Measurements from ENCODE around the gene RPL34. TPM values are rescaled to one million over a fixed set of nuclear protein-coding genes. Genes with fewer than 3 reads are reported as not detected.

The RPL34 gene
- total and polyA plus RNA-seq, 12 donors, result 612 to 3,397 (median 687) TPM

DNA sequence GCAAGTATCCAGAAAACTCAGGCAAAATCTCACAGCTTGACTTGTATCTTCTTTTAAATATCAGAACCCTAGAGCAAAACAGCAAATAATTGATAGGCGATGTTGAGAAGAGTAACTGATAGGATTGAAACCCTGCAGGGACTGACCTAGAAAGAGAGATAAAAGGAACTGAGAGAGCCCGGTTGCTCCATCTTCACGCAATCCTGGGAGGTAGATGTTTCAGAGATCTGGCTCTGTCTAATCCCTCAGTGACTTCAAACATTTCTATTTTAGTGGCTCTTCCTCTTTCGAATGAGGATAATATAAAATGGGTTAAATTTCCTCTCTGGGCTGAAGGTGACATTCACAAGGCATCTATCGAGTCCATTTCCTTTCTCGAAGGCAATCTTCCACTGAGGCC is 39.3 kb upstream of the RPL34 start:
- no peak overlapping the region for H3K27ac ChIP-seq
- TF ChIP-seq CTCF (IDR thresholded peaks at IDR 0.05), result no peak
- DNase-seq (no peak), ATAC-seq (no peak)
- no peaks in the 10 kb centered on the region for H3K36me3 ChIP-seq
- H3K9me3 ChIP-seq, result no peaks in the 10 kb centered on the region
- intact Hi-C loops (cut with DNase I), result no loop called here
- WGBS, 2 donors, result 50 to 55% methylated on average over 6 of the region's 6 CpGs
- H3K4me1 ChIP-seq, result no peaks in the 10 kb centered on the region
- no peak overlapping the region for H3K4me3 ChIP-seq
- H3K27me3 ChIP-seq, result no peaks in the 10 kb centered on the region

GRCh38 chr4:108586778-108587177 is 33.6 kb upstream of the RPL34 start:
- intact Hi-C loops (cut with DNase I), result no loop called here
- H3K27ac ChIP-seq, result no peak overlapping the region
- H3K27me3 ChIP-seq, result no peaks in the 10 kb centered on the region
- ATAC-seq (no peak), DNase-seq (no peak)
- H3K4me3 ChIP-seq, result no peak overlapping the region
- no peak for TF ChIP-seq CTCF (IDR thresholded peaks at IDR 0.05)
- H3K9me3 ChIP-seq, result no peaks in the 10 kb centered on the region
- H3K4me1 ChIP-seq, result peaks cover 0 to under 1% (median 0%) of the 10 kb centered on the region in 9 donors
- no peaks in the 10 kb centered on the region for H3K36me3 ChIP-seq
- 43 to 46% methylated on average over 3 of the region's 3 CpGs for WGBS, 2 donors

- Histone ChIP-seq H3K36me3 (peaks cover 0 to 6% (median 0%) of the 10 kb centered on the region in 9 donors), H3K4me1 (peaks cover 0 to 9% (median 3%) of the 10 kb centered on the region in 9 donors), H3K4me3 (no peak overlapping the region), H3K27me3 (no peaks in the 10 kb centered on the region), H3K9me3 (no peaks in the 10 kb centered on the region), H3K27ac (no peak overlapping the region)
- intact Hi-C loops (cut with DNase I), result no loop called here
- 91 to 96% methylated on average over 1 of the region's 1 CpG for WGBS, 2 donors
- no peak for DNase-seq
- no peak for TF ChIP-seq CTCF (IDR thresholded peaks at IDR 0.05)
- no peak for ATAC-seq
Observed at GRCh38 chr4:108588878-108589277, 31.5 kb upstream of the RPL34 start.

DNA sequence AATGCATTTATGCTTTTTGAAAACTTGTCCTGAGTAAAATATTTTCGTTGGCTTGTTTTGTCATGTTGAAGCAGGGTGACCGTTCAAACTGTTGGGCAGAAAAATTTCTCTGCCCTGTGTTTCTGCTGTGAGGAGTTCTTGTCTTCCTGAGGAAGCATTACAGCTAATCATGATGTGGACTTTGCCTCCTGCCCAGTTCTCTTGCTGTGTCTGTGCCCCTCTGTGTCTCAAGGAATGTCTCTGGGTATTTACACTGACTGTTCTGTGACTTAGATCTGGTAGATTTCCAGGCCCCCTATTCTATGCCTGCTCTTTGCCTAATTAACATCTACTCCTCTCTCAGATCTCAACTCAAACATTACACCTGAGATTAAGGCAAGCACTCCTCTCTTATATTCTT is 30.4 kb upstream of the RPL34 start:
- intact Hi-C loops (cut with DNase I), result no loop called here
- WGBS, 2 donors, result 82% methylated on average over 2 of the region's 2 CpGs
- ATAC-seq, result no peak
- no peak for TF ChIP-seq CTCF (IDR thresholded peaks at IDR 0.05)
- Histone ChIP-seq H3K27ac (no peak overlapping the region), H3K27me3 (no peaks in the 10 kb centered on the region), H3K4me1 (peaks cover 0 to 9% (median 3%) of the 10 kb centered on the region in 9 donors), H3K36me3 (peaks cover 0 to 10% (median 0%) of the 10 kb centered on the region in 9 donors), H3K4me3 (no peak overlapping the region), H3K9me3 (no peaks in the 10 kb centered on the region)
- DNase-seq, result no peak

Data from heart right ventricle (tissue), 16 donors.